Measurements from ENCODE around the gene TERT. TPM values are rescaled to one million over a fixed set of nuclear protein-coding genes. Genes with fewer than 3 reads are reported as not detected.
"Not testable (repeated sequence)": the region's sequence is repeated elsewhere in the genome, so short reads cannot be mapped to it uniquely, and the experiment has no call there.

The TERT gene
- total RNA-seq, 1 experiment from 2014 or later: 5.0 TPM

- Histone ChIP-seq H3K9me3 (replicated peaks) (no peaks in the 10 kb centered on the region; the same call in 1 of the 2 replicates), H3K27me3 (replicated peaks) (no peaks in the 10 kb centered on the region), H3K4me3 (no peak overlapping the region), H3K27ac (no peak overlapping the region), H3K36me3 (peaks cover 82% of the 10 kb centered on the region), H3K4me1 (replicated peaks) (no peaks in the 10 kb centered on the region)
- no peak for DNase-seq (ENCODE audit: low read depth in 1 of 2, low spot score in 2 of 2)
Observed at GRCh38 chr5:1336106-1336561, 41.3 kb upstream of the TERT start.

DNA sequence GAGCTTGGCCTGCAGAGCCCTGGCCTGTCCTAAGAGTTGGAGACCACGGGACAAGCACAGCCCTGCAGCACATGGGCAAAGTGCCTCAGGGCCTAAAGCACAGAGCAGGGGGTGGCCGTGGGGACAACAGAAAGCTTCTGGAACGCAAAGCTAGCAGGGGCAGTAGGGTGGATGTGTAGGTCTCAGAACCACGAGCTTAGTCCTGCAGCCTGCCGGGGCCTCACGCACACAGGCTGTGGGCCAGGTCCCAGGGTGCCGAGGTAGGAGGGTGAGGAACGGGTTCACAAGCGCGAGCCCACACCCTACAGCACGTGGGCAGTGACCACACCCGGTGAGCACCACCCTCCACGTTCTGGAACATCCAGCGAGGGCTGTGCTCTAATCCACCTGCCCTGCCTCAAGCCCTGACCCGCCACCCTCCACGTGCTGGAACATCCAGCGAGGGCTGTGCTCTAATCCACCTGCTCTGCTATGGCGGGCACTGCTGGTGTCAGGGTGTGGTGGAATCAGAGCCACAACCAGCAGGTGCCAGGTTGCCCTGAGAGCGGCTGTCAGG lies 40.8 kb upstream of the TERT start:
- H3K27ac ChIP-seq: no peak overlapping the region
- no peaks in the 10 kb centered on the region for H3K27me3 ChIP-seq (replicated peaks)
- H3K36me3 ChIP-seq: peaks cover 82% of the 10 kb centered on the region
- H3K9me3 ChIP-seq (replicated peaks): no peaks in the 10 kb centered on the region; the same call in 1 of the 2 replicates
- no peaks in the 10 kb centered on the region for H3K4me1 ChIP-seq (replicated peaks)
- no peak overlapping the region for H3K4me3 ChIP-seq
- DNase-seq (ENCODE audit: low read depth in 1 of 2, low spot score in 2 of 2): no peak

- H3K9me3 ChIP-seq (replicated peaks): no peaks in the 10 kb centered on the region; the same call in 1 of the 2 replicates
- H3K27ac ChIP-seq: no peak overlapping the region
- H3K4me3 ChIP-seq: no peak overlapping the region
- no peak for DNase-seq (ENCODE audit: low read depth in 1 of 2, low spot score in 2 of 2)
- H3K36me3 ChIP-seq: peaks cover 82% of the 10 kb centered on the region
- H3K27me3 ChIP-seq (replicated peaks): no peaks in the 10 kb centered on the region
- H3K4me1 ChIP-seq (replicated peaks): no peaks in the 10 kb centered on the region
Observed at GRCh38 chr5:1334831-1335539, 40.1 kb upstream of the TERT start.

DNA sequence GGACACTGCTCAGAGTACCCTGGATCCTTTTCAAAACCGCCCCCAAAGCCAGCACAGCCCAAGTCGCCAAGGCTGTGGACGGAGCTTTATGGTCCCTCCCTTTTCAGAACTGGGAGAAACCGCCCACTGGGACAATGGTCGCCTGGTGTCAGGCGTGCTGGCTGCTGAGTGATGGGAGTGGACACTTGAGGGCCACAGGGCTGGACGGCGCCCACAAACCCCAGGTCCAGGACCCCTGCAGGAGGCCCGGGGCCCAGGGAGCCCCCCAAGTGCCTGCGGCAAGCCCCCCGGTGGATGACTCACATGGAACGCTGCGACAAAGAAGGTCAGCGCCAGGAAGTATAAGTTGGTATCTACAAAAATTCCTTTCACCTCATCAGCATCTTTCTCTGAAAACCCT lies 39.1 kb upstream of the TERT start:
- no peaks in the 10 kb centered on the region for H3K27me3 ChIP-seq (replicated peaks)
- peaks cover 2% of the 10 kb centered on the region; the same call in 1 of the 2 replicates for H3K9me3 ChIP-seq (replicated peaks)
- peaks cover 2% of the 10 kb centered on the region; the same call in 1 of the 2 replicates for H3K4me1 ChIP-seq (replicated peaks)
- H3K36me3 ChIP-seq: peaks cover 83% of the 10 kb centered on the region
- H3K27ac ChIP-seq: no peak overlapping the region
- no peak for DNase-seq (ENCODE audit: low read depth in 1 of 2, low spot score in 2 of 2)
- H3K4me3 ChIP-seq: no peak overlapping the region

DNA sequence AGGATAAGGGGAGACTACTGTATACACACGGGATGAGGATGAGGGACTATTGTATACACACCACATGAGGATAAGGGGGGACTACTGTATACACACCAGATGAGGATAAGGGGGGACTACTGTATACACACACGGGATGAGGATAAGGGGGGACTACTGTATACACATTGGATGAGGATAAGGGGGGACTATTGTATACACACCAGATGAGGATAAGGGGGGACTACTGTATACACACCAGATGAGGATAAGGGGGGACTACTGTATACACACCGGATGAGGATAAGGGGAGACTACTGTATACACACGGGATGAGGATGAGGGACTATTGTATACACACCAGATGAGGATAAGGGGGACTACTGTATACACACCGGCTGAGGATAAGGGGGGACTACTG lies 38.4 kb upstream of the TERT start:
- not testable (repeated sequence) for H3K27me3 ChIP-seq (replicated peaks); DNase-seq (ENCODE audit: low read depth in 1 of 2, low spot score in 2 of 2); H3K9me3 ChIP-seq (replicated peaks); H3K27ac ChIP-seq; H3K4me1 ChIP-seq (replicated peaks); H3K4me3 ChIP-seq
- H3K36me3 ChIP-seq: peaks cover 79% of the 10 kb centered on the region

GRCh38 chr5:1332461-1333001 lies 37.7 kb upstream of the TERT start:
- H3K27me3 ChIP-seq (replicated peaks): no peaks in the 10 kb centered on the region
- no peak overlapping the region for H3K27ac ChIP-seq
- no peak for DNase-seq (ENCODE audit: low read depth in 1 of 2, low spot score in 2 of 2)
- peaks cover 71% of the 10 kb centered on the region for H3K36me3 ChIP-seq
- H3K4me1 ChIP-seq (replicated peaks): peaks cover 3% of the 10 kb centered on the region; the same call in 1 of the 2 replicates
- H3K4me3 ChIP-seq: no peak overlapping the region
- H3K9me3 ChIP-seq (replicated peaks): peaks cover 3% of the 10 kb centered on the region; the same call in 1 of the 2 replicates

DNA sequence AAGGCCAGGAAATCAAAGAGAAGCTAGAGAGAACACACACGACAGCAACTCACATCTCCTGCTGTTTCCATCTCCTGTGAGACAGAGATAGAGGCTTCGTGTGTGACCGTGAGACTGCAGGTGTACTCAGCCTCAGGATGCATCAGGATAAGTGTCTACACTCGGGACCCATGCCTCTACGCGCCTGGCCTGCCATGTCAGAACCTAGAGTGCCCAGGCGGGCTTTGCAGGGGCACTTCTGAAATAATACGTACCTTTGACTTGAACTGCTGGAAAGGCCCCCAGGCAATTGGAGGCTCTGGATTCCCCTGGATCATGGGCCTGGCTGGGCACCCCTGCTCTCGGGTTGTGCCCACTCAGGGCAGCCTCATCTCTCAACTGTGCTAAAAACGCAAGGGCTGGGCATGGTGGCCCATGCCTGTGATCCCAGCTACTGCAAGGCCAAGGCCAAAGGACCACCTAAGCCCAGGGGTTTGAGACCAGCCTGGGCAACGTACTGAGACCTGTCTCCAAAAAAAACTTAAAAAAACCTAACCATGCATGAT lies 37.1 kb upstream of the TERT start:
- Histone ChIP-seq H3K9me3 (replicated peaks) (peaks cover 3% of the 10 kb centered on the region; the same call in 1 of the 2 replicates), H3K27me3 (replicated peaks) (no peaks in the 10 kb centered on the region), H3K4me3 (no peak overlapping the region), H3K4me1 (replicated peaks) (peaks cover 3% of the 10 kb centered on the region; the same call in 1 of the 2 replicates), H3K27ac (no peak overlapping the region), H3K36me3 (peaks cover 65% of the 10 kb centered on the region)
- DNase-seq (ENCODE audit: low read depth in 1 of 2, low spot score in 2 of 2): no peak

- H3K9me3 ChIP-seq (replicated peaks): peaks cover 3% of the 10 kb centered on the region; the same call in 1 of the 2 replicates
- no peak overlapping the region for H3K4me3 ChIP-seq
- DNase-seq (ENCODE audit: low read depth in 1 of 2, low spot score in 2 of 2): no peak
- H3K27me3 ChIP-seq (replicated peaks): no peaks in the 10 kb centered on the region
- H3K27ac ChIP-seq: no peak overlapping the region
- H3K4me1 ChIP-seq (replicated peaks): peaks cover 3% of the 10 kb centered on the region; the same call in 1 of the 2 replicates
- H3K36me3 ChIP-seq: peaks cover 57% of the 10 kb centered on the region
Observed at GRCh38 chr5:1330847-1331831, 36.3 kb upstream of the TERT start.

- H3K27me3 ChIP-seq (replicated peaks): no peaks in the 10 kb centered on the region
- H3K27ac ChIP-seq: no peak overlapping the region
- DNase-seq (ENCODE audit: low read depth in 1 of 2, low spot score in 2 of 2): no peak
- H3K36me3 ChIP-seq: peaks cover 57% of the 10 kb centered on the region
- H3K4me3 ChIP-seq: no peak overlapping the region
- peaks cover 6% of the 10 kb centered on the region; the same call in 1 of the 2 replicates for H3K4me1 ChIP-seq (replicated peaks)
- peaks cover 6% of the 10 kb centered on the region; the same call in 1 of the 2 replicates for H3K9me3 ChIP-seq (replicated peaks)
Observed at GRCh38 chr5:1330146-1330846, 35.4 kb upstream of the TERT start.

- Histone ChIP-seq H3K27me3 (replicated peaks) (no peaks in the 10 kb centered on the region), H3K27ac (no peak overlapping the region)
Observed at GRCh38 chr5:1329111-1329579, 34.3 kb upstream of the TERT start.

GRCh38 chr5:1328237-1329110 lies 33.6 kb upstream of the TERT start:
- not testable (repeated sequence) for H3K4me3 ChIP-seq; H3K9me3 ChIP-seq (replicated peaks); H3K27me3 ChIP-seq (replicated peaks); H3K27ac ChIP-seq; H3K4me1 ChIP-seq (replicated peaks)
- DNase-seq (ENCODE audit: low read depth in 1 of 2, low spot score in 2 of 2): peak in 1 of 2 experiments; percentile 30
- H3K36me3 ChIP-seq: peaks cover 59% of the 10 kb centered on the region

More at GRCh38 chr5:1329111-1329579, 34.3 kb upstream of the TERT start:
- Histone ChIP-seq H3K9me3 (replicated peaks) (peaks cover 6% of the 10 kb centered on the region; the same call in 1 of the 2 replicates), H3K4me1 (replicated peaks) (peaks cover 6% of the 10 kb centered on the region; the same call in 1 of the 2 replicates), H3K36me3 (peaks cover 57% of the 10 kb centered on the region), H3K4me3 (no peak overlapping the region)
- DNase-seq (ENCODE audit: low read depth in 1 of 2, low spot score in 2 of 2): no peak
